IPS-20b (cell line): ENCODE measurements around the gene AMBP.

ENCODE experiments used
- H3K27ac ChIP-seq: one replicate; pipeline ENCODE4 v1.5.1; 2013; ENCODE audit warnings: low read length
- H3K27me3 ChIP-seq: 2 replicates; pipeline ENCODE4 v1.6.1; 2013; ENCODE audit warnings: mild to moderate bottlenecking, low read length, inconsistent platforms; ENCODE audit not compliant: insufficient read depth
- H3K36me3 ChIP-seq: 2 replicates; pipeline ENCODE4 v1.6.1; 2013; ENCODE audit warnings: low read depth, mild to moderate bottlenecking, inconsistent platforms, low read length, moderate library complexity; ENCODE audit not compliant: insufficient read depth
- H3K4me1 ChIP-seq: 2 replicates; pipeline ENCODE4 v1.6.1; 2013; ENCODE audit warnings: mild to moderate bottlenecking, control low read depth, inconsistent platforms, low read length, moderate library complexity; ENCODE audit not compliant: insufficient read depth
- H3K4me3 ChIP-seq: 2 replicates; pipeline ENCODE4 v1.5.1; 2013; ENCODE audit warnings: mild to moderate bottlenecking, low read length, inconsistent platforms
- H3K9ac ChIP-seq: 2 replicates; pipeline ENCODE4 v1.6.1; 2013; ENCODE audit warnings: low read depth, mild to moderate bottlenecking, inconsistent platforms, low read length, moderate library complexity
- H3K9me3 ChIP-seq: 2 replicates; pipeline ENCODE4 v1.6.1; 2013; ENCODE audit warnings: mild to moderate bottlenecking, low read depth, low read length, inconsistent platforms; ENCODE audit not compliant: insufficient read depth

The AMBP gene

GRCh38 chr9:114078021-114078780 lies at the start of gene AMBP:
Gene AMBP, minus strand, starts transcription at chr9:114078300. Its CDS starts 91 bp downstream, at chr9:114078209.
- no peaks in the 10 kb centered on the region for H3K4me1 ChIP-seq
- H3K9me3 ChIP-seq: no peaks in the 10 kb centered on the region
- peaks cover 16% of the 10 kb centered on the region for H3K27me3 ChIP-seq
- H3K36me3 ChIP-seq: no peaks in the 10 kb centered on the region
- no peak within 1 kb of the TSS for H3K4me3 ChIP-seq
- H3K27ac ChIP-seq: no peak within 1 kb of the TSS
- no peak within 1 kb of the TSS for H3K9ac ChIP-seq

GRCh38 chr9:114126247-114127060 lies 48.4 kb upstream of the AMBP start:
- H3K9ac ChIP-seq: no peak overlapping the region
- H3K27ac ChIP-seq: no peak overlapping the region
- no peaks in the 10 kb centered on the region for H3K27me3 ChIP-seq
- no peaks in the 10 kb centered on the region for H3K36me3 ChIP-seq
- H3K4me3 ChIP-seq: no peak overlapping the region
- H3K4me1 ChIP-seq: peaks cover under 1% of the 10 kb centered on the region; the same call in 1 of the 2 replicates
- H3K9me3 ChIP-seq: no peaks in the 10 kb centered on the region; the same call in 1 of the 2 replicates

DNA sequence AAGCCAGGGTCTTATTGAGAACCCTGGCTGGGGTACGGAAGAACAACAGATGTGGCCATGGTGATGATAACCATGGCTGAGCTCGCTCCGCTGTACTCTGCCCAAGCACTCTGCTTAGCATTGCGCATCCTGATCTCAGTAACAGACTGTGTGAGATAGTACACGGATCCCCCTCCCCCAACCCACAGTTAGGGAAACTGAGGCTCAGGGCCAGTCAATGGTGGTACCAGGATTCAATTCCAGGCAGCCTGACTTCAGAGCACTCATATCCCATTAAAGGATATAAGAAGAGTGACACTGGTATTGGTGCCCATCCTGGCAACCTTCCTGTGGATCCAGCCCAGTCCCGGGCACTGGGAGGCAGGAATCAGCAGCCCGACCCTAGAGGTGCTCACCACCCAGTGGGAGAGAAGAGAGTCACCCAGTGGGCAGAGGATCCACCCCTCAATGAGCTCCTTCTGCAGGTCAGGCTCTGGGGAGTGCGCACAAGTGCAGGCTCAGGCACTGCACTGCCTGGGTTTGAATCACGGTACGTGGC lies 47.4 kb upstream of the AMBP start:
- H3K36me3 ChIP-seq: no peaks in the 10 kb centered on the region
- no peaks in the 10 kb centered on the region; the same call in 1 of the 2 replicates for H3K9me3 ChIP-seq
- no peaks in the 10 kb centered on the region for H3K27me3 ChIP-seq
- H3K27ac ChIP-seq: no peak overlapping the region
- H3K4me1 ChIP-seq: no peaks in the 10 kb centered on the region
- no peak overlapping the region for H3K9ac ChIP-seq
- H3K4me3 ChIP-seq: no peak overlapping the region

DNA sequence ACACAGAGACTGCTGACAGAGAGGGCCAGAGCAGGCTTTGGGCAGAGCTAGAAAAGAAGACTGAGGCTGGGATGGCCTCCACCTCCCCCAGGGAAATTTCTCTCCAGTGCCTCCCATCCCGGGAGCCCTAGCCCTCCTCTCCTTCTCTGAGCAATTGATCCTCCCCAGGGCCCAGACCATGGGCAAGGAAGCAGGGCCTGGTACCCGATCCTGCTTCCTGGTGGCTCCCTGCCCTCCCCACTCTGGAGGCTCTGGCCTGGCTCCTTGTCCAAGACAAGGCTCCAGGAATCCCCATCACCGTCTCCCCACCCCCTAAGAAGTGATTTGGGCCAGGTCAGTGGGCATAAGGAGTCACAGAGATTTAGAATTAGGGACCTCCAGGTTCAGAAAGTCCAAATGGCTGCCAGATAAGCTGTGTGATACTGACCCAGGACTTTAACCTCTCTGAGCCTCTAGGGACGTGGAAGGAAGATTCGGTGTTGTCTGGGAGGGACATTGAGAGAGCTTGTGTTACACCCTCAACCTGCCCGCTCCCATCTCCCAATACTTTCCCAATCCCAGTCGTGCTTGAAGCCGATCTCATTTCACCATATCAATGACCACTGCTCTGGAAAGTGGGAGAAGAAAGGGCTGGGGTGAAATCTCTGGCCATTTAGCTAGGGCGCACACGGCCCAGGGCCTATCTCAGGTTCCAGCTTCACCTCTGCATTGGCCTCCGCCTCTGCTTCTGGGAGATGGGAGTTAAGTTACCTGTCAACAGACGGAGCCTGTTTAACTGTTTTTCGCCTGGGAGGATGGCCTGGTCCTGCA lies 46.8 kb upstream of the AMBP start:
- peaks cover 3% of the 10 kb centered on the region; the same call in 1 of the 2 replicates for H3K27me3 ChIP-seq
- H3K27ac ChIP-seq: no peak overlapping the region
- no peak overlapping the region for H3K9ac ChIP-seq
- H3K4me3 ChIP-seq: no peak overlapping the region
- no peaks in the 10 kb centered on the region for H3K36me3 ChIP-seq
- no peaks in the 10 kb centered on the region for H3K4me1 ChIP-seq
- H3K9me3 ChIP-seq: no peaks in the 10 kb centered on the region; the same call in 1 of the 2 replicates

DNA sequence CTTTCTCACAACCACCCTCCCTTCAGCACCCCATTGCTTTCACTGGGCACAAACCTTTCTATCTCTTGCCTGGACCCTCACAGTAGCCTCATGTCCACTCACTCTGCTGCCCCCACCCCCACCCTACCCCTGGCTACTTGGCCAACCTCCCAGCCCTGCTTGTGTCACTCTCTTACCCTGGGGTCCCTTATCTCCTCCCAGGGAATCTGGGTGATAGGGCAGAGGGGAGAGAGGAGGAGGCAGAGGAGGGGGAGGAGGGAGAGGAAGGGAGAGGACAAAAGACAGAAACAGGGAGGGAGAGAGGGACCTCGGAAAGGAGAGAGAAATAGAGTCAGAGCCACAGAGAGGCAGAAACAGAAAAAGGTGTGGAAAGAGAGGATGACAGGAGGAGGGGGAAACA lies 46.0 kb upstream of the AMBP start:
- Histone ChIP-seq H3K9me3 (no peaks in the 10 kb centered on the region; the same call in 1 of the 2 replicates), H3K27me3 (peaks cover 3% of the 10 kb centered on the region; the same call in 1 of the 2 replicates)

GRCh38 chr9:114123031-114123977 lies 45.2 kb upstream of the AMBP start:
- H3K9ac ChIP-seq: no peak overlapping the region
- no peaks in the 10 kb centered on the region for H3K4me1 ChIP-seq
- H3K9me3 ChIP-seq: no peaks in the 10 kb centered on the region; the same call in 1 of the 2 replicates

More for the DNA sequence above, 46.0 kb upstream of the AMBP start:
- Histone ChIP-seq H3K27ac (no peak overlapping the region), H3K36me3 (no peaks in the 10 kb centered on the region), H3K9ac (no peak overlapping the region), H3K4me3 (no peak overlapping the region), H3K4me1 (no peaks in the 10 kb centered on the region)

DNA sequence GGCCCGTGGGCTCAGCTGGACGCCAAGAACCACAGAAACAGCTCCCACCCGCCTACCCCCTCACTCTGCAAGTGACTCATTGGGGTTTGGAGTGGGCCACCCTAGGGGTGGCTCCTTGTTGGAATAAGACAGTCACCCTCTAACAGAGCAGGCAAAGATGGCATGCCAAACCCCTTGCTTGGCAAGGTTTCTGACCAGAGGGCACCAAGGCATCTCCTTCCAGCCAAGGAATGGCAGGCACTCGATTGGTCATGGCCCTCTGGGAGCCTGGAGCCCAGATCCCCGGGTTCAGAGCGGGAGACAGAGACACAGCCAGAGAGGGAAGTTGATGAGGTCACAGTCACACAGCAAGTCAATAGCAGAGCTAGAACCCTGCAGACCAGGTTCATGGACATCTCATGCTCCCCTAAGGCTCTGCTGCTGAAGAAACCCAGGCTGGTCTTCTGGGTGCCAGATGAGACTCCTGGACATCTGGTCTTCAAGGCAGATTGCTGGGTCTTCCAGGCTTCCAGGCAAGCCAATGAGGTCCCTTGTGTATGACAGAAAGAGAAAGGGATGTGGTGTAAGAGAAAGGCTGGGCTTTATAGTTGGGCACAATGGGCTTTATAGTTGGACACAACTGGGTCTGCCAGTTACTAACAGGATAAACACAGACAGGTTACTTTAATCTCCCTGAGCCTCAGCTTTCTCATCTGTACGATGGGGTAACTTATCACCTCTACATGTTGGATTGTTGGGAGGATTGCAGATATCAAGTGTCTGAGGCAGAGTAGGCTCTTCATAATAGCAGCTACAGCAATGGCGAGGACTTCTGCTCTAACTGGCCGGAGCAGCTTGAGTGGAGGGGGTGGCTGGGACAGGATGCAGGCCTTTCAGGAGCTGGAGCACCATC lies 44.3 kb upstream of the AMBP start:
- Histone ChIP-seq H3K4me3 (no peak overlapping the region), H3K9me3 (no peaks in the 10 kb centered on the region; the same call in 1 of the 2 replicates), H3K27ac (no peak overlapping the region), H3K9ac (no peak overlapping the region), H3K27me3 (peaks cover 3% of the 10 kb centered on the region; the same call in 1 of the 2 replicates), H3K4me1 (no peaks in the 10 kb centered on the region), H3K36me3 (no peaks in the 10 kb centered on the region)

More at GRCh38 chr9:114123031-114123977, 45.2 kb upstream of the AMBP start:
- Histone ChIP-seq H3K4me3 (no peak overlapping the region), H3K27me3 (peaks cover 3% of the 10 kb centered on the region; the same call in 1 of the 2 replicates), H3K36me3 (no peaks in the 10 kb centered on the region), H3K27ac (no peak overlapping the region)

DNA sequence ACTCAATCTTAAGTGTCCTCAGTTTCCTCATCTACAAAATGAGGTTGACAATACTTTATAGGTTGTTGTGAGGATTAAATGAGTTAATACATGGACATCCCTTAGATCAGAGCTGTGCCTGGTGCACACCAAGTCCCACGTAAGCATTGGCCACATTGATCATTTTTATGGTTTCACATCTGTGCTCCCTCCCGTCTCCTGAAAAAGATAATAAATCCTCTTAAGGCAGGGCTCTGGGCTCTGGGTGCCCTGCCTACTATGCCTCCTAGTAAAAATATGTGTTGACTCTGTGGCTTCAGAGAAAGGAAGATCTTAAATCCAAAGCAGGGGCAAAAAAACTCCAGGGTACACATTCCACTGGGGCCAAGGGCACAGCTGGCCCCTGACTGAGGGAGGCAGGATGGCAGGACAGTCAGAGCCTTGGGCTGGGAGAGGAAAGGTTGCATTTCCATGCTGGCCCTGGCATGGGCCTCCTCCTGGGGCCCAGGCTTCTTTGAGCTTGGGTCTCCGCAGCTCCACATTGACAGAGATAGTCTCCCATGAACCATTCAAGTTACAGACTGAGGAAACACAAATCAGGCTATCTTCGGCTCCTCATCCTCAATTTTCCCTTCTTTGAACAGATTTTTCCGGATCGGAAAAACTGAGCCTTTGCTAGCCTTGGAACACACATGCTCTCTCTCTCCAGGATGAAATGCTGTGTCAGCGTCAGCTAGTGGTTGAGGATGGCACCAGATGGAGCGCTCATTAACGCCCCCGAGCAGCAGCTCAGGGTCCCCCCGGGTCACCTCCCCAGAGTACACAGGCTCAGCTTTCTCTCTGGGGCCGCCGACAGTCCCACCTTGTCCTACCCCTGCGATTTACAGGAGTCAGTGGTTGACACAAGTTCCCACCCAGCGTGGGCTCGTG lies 43.4 kb upstream of the AMBP start:
- H3K4me3 ChIP-seq: no peak overlapping the region
- H3K27me3 ChIP-seq: peaks cover 3% of the 10 kb centered on the region; the same call in 1 of the 2 replicates
- H3K9me3 ChIP-seq: no peaks in the 10 kb centered on the region
- H3K36me3 ChIP-seq: no peaks in the 10 kb centered on the region
- no peak overlapping the region for H3K9ac ChIP-seq
- H3K27ac ChIP-seq: no peak overlapping the region
- H3K4me1 ChIP-seq: no peaks in the 10 kb centered on the region
